ENCODE results near the gene ODAPH. TPM values are rescaled to one million over a fixed set of nuclear protein-coding genes. Genes with fewer than 3 reads are reported as not detected.

ODAPH gene
- total RNA-seq, 1 donor from 2014 or later: not detected

DNA sequence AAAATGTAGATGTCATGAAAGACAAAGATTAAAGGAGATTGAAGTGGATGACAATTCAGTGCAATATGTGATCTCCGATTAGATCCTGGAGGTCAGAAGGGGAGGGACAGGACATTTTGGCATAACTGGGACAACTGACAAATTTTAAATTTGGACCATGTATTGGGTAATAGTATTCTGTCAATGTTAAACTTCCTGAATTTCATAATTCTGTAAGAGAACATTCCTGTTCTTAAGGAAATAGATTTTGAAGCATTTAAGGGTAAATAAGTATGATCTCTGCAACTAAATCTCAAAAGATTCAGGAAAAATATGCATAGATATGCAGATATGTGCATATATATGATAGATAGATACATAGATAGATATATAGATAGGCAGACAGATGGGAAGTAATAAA lies 11.0 kb downstream of the ODAPH start:
- no peak overlapping the region for H3K27ac Mint-ChIP-seq
- no peak overlapping the region for H3K4me3 Mint-ChIP-seq (ENCODE audit: low read depth)
- no peaks in the 10 kb centered on the region for H3K36me3 Mint-ChIP-seq (ENCODE audit: insufficient read depth)
- no peak for DNase-seq (ENCODE audit: low spot score, unreplicated experiment)
- TF ChIP-seq, protein P1, sequence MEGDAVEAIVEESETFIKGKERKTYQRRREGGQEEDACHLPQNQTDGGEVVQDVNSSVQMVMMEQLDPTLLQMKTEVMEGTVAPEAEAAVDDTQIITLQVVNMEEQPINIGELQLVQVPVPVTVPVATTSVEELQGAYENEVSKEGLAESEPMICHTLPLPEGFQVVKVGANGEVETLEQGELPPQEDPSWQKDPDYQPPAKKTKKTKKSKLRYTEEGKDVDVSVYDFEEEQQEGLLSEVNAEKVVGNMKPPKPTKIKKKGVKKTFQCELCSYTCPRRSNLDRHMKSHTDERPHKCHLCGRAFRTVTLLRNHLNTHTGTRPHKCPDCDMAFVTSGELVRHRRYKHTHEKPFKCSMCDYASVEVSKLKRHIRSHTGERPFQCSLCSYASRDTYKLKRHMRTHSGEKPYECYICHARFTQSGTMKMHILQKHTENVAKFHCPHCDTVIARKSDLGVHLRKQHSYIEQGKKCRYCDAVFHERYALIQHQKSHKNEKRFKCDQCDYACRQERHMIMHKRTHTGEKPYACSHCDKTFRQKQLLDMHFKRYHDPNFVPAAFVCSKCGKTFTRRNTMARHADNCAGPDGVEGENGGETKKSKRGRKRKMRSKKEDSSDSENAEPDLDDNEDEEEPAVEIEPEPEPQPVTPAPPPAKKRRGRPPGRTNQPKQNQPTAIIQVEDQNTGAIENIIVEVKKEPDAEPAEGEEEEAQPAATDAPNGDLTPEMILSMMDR (IDR thresholded peaks at IDR 0.05; ENCODE audit: unreplicated experiment): no peak
- H3K27me3 Mint-ChIP-seq: peaks cover 3% of the 10 kb centered on the region
- peaks cover 1% of the 10 kb centered on the region for H3K4me1 Mint-ChIP-seq (ENCODE audit: low read depth)
- peaks cover 10% of the 10 kb centered on the region for H3K9me3 Mint-ChIP-seq (ENCODE audit: low read depth)

DNA sequence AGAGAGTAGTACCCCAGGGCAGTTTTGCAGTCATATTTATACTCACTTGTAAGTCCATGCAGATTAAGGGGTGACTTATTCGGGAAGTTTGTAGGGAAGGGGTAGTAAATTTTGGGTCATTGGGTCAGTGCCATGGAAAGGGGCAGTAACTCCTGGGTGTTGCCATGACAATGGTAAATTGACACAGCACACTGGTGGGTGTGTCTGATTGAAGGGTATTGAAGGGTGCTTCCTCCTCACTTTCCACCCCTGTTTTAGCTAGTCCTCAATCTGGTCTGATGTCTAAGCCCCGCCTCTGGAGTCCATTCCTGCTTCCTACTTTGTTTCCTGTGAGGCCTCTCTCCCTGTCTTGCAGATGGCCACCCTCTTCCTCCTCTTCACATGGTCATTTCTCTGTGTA lies 11.9 kb downstream of the ODAPH start:
- peaks cover 3% of the 10 kb centered on the region for H3K27me3 Mint-ChIP-seq
- no peak overlapping the region for H3K27ac Mint-ChIP-seq
- no peak overlapping the region for H3K4me3 Mint-ChIP-seq (ENCODE audit: low read depth)
- DNase-seq (ENCODE audit: low spot score, unreplicated experiment): no peak
- TF ChIP-seq, protein P1 (IDR thresholded peaks at IDR 0.05; ENCODE audit: unreplicated experiment): no peak
- H3K9me3 Mint-ChIP-seq (ENCODE audit: low read depth): peaks cover 8% of the 10 kb centered on the region
- H3K36me3 Mint-ChIP-seq (ENCODE audit: insufficient read depth): no peaks in the 10 kb centered on the region
- H3K4me1 Mint-ChIP-seq (ENCODE audit: low read depth): no peaks in the 10 kb centered on the region

DNA sequence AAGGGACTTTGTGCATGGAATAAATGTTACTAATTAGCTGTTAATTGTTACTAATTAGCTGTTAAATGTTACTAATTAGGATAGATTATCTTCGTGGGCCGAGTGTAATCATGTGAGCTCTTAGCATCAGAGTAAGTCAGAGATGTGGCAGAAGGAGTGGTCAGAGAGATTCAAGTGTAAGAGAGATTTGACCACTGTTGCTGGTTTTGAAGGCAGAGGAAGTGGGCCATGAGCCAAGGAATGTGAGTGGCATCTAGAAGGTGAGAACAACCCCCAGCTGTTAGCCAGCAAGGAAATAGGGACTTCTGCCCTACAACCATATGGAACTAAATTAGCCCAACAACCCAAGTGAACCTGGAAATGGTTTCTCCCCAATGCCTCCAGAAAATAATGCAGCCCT lies 28.2 kb downstream of the ODAPH start:
- TF ChIP-seq, protein P1 (IDR thresholded peaks at IDR 0.05; ENCODE audit: unreplicated experiment): no peak
- no peak overlapping the region for H3K4me3 Mint-ChIP-seq (ENCODE audit: low read depth)
- peaks cover 11% of the 10 kb centered on the region for H3K9me3 Mint-ChIP-seq (ENCODE audit: low read depth)
- H3K36me3 Mint-ChIP-seq (ENCODE audit: insufficient read depth): peaks cover 4% of the 10 kb centered on the region
- H3K4me1 Mint-ChIP-seq (ENCODE audit: low read depth): no peaks in the 10 kb centered on the region
- H3K27me3 Mint-ChIP-seq: no peaks in the 10 kb centered on the region
- H3K27ac Mint-ChIP-seq: no peak overlapping the region
- DNase-seq (ENCODE audit: low spot score, unreplicated experiment): no peak

DNA sequence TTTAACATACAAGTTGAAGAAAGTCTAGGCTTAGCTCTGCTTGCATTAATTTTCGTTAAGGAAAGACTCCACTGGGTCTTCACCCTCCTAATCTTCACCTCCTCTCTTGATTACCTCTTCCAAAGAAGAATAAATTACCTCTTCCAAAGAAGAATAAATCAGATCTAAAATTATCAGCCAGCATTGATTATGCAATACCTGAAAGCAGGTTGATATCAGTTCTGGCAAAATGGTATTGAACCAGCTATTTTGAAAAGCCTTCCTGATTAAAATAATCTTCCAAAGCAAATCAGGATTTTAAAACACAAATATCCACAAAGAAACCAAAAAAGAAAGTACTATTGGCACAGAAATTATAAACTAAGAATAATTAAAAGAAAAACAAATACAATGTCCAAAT lies 37.5 kb downstream of the ODAPH start:
- Mint-ChIP-seq H3K27me3 (no peaks in the 10 kb centered on the region), H3K9me3 (ENCODE audit: low read depth) (no peaks in the 10 kb centered on the region), H3K4me3 (ENCODE audit: low read depth) (no peak overlapping the region), H3K36me3 (ENCODE audit: insufficient read depth) (no peaks in the 10 kb centered on the region), H3K27ac (no peak overlapping the region), H3K4me1 (ENCODE audit: low read depth) (peaks cover 5% of the 10 kb centered on the region)
- no peak for DNase-seq (ENCODE audit: low spot score, unreplicated experiment)
- TF ChIP-seq, protein P1 (IDR thresholded peaks at IDR 0.05; ENCODE audit: unreplicated experiment): no peak

DNA sequence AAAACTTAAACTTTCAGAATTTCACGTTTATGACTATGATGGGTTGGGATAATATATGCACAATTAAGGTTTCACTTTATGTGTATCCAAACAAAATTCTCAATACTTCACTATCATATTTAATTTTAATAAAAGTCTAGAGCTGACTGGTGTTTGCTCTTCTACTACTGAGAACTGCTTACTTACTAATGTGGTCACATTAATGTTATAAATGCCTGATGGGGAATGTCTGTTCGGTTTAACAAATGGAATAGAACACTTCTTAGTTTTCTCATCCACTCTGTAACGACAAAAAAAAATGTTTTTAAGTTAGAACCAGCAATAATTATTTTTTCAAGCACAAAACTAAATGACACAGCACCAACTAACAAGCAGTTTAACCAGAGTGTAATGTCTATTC lies 40.2 kb downstream of the ODAPH start:
- Mint-ChIP-seq H3K9me3 (ENCODE audit: low read depth) (no peaks in the 10 kb centered on the region), H3K36me3 (ENCODE audit: insufficient read depth) (no peaks in the 10 kb centered on the region), H3K4me3 (ENCODE audit: low read depth) (no peak overlapping the region), H3K4me1 (ENCODE audit: low read depth) (peaks cover 5% of the 10 kb centered on the region), H3K27ac (no peak overlapping the region), H3K27me3 (no peaks in the 10 kb centered on the region)
- TF ChIP-seq, protein P1 (IDR thresholded peaks at IDR 0.05; ENCODE audit: unreplicated experiment): no peak
- DNase-seq (ENCODE audit: low spot score, unreplicated experiment): no peak

All from progenitor cell of endocrine pancreas (in vitro differentiated cells).